Stomach (tissue), 4 donors: ENCODE data around the gene PEX11B.

Source experiments
- POLR2A ChIP-seq, 4 donors: fragments of 450-650 bp; IDR thresholded peaks; one replicate each; pipeline ENCODE4 v1.6.1; 2016; ENCODE audit warnings: antibody characterized with exemption in 4 of 4, control low read depth in 2 of 4, mild to moderate bottlenecking in 1 of 4, moderate library complexity in 1 of 4
- POLR2AphosphoS5 ChIP-seq, 3 donors: sonication (generic); formaldehyde crosslinking; IDR thresholded peaks; one replicate each; pipeline ENCODE4 v1.6.1; 2016; ENCODE audit warnings: antibody characterized with exemption in 3 of 3

- TF ChIP-seq POLR2A (IDR thresholded peaks at IDR 0.05) (no peak), POLR2AphosphoS5 (IDR thresholded peaks at IDR 0.05) (no peak)
These were observed 35.3 kb upstream of the PEX11B start for GRCh38 chr1:145953861-145954260.
